ENCODE results near the gene C9orf72. TPM values are rescaled to one million over a fixed set of nuclear protein-coding genes. Genes with fewer than 3 reads are reported as not detected.

Gene C9orf72
- total RNA-seq, 1 donor from 2014 or later, result 20.3 TPM

DNA sequence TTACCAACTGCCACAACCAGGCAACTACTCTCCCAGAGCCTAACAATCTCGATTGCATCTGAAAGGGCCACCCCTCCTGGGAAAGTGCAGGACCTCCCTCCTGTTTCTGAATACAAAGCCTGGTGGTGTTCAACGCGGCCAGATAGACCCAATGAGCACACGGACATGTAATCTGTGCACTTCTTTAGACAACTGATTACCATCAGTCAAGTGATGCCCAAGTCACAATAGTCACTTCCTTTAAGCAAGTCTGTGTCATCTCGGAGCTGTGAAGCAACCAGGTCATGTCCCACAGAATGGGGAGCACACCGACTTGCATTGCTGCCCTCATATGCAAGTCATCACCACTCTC lies 739 bp downstream of the C9orf72 start:
- FAIRE-seq, result peak; percentile 92
- H3K4me3 ChIP-seq (ENCODE audit: low read depth, low read length), result peak overlapping the region; percentile 60
- peak; percentile 78 for DNase-seq (ENCODE audit: low read depth)
- TF ChIP-seq CTCF (IDR thresholded peaks at IDR 0.05; ENCODE audit: insufficient read depth, low read length, severe bottlenecking), result no peak
- H3K36me3 ChIP-seq (ENCODE audit: control insufficient read depth, insufficient read depth, low read length), result no peaks in the 10 kb centered on the region
- no peaks in the 10 kb centered on the region for H3K27me3 ChIP-seq (ENCODE audit: control insufficient read depth, insufficient read depth, low read length)

DNA sequence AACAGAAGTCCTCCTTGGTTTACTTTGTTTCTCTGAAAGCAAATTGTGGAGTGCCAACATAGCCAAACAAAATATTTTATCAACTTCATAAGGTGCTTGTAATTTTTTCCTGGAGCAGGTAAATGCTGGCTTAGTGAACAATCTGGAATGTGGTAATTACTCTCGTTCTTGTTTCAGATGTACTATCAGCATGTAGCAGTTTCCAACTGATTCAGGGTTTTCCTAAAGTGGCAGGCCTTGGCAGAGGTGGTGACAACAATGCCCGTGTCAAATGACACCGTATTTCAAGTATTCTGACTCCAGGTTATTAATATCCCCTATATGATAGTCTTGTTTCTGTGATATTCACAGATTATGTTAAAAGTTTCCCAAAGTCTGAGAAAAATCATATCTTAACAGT lies 1.2 kb downstream of the C9orf72 start:
- no peaks in the 10 kb centered on the region for H3K36me3 ChIP-seq (ENCODE audit: control insufficient read depth, insufficient read depth, low read length)
- H3K27me3 ChIP-seq (ENCODE audit: control insufficient read depth, insufficient read depth, low read length), result no peaks in the 10 kb centered on the region
- no peak overlapping the region for H3K4me3 ChIP-seq (ENCODE audit: low read depth, low read length)
- FAIRE-seq (no peak), DNase-seq (ENCODE audit: low read depth) (peak; percentile 3)
- TF ChIP-seq CTCF (IDR thresholded peaks at IDR 0.05; ENCODE audit: insufficient read depth, low read length, severe bottlenecking), result no peak

GRCh38 chr9:27571011-27571410 lies 2.3 kb downstream of the C9orf72 start:
- FAIRE-seq (no peak), DNase-seq (ENCODE audit: low read depth) (no peak)
- no peaks in the 10 kb centered on the region for H3K27me3 ChIP-seq (ENCODE audit: control insufficient read depth, insufficient read depth, low read length)
- H3K4me3 ChIP-seq (ENCODE audit: low read depth, low read length), result no peak overlapping the region
- peaks cover 2% of the 10 kb centered on the region for H3K36me3 ChIP-seq (ENCODE audit: control insufficient read depth, insufficient read depth, low read length)
- TF ChIP-seq CTCF (IDR thresholded peaks at IDR 0.05; ENCODE audit: insufficient read depth, low read length, severe bottlenecking), result no peak

DNA sequence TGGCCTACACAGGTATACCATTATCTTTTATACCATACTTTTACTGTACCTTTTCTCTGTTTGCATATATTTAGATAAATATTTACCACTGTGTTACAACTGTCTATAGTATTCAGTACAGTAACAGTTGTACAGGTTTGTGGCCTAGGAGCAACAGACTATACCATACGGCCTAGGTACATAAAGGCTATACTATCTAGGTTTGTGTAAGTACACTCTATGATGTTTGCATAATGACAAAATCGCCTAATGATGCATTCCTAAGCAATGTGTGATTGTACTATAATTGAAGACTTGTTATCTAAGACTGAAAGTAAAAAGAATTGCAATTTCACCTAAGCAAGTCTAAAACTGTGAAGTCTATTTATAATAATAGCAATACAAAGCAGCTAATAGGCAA lies 3.9 kb downstream of the C9orf72 start:
- Histone ChIP-seq H3K36me3 (ENCODE audit: control insufficient read depth, insufficient read depth, low read length) (peaks cover 2% of the 10 kb centered on the region), H3K4me3 (ENCODE audit: low read depth, low read length) (no peak overlapping the region), H3K27me3 (ENCODE audit: control insufficient read depth, insufficient read depth, low read length) (no peaks in the 10 kb centered on the region)
- no peak for FAIRE-seq
- no peak for TF ChIP-seq CTCF (IDR thresholded peaks at IDR 0.05; ENCODE audit: insufficient read depth, low read length, severe bottlenecking)
- DNase-seq (ENCODE audit: low read depth), result peak; percentile 94

GRCh38 chr9:27566118-27566517 lies 7.2 kb downstream of the C9orf72 start:
- Histone ChIP-seq H3K36me3 (ENCODE audit: control insufficient read depth, insufficient read depth, low read length) (peaks cover 2% of the 10 kb centered on the region), H3K4me3 (ENCODE audit: low read depth, low read length) (no peak overlapping the region), H3K27me3 (ENCODE audit: control insufficient read depth, insufficient read depth, low read length) (no peaks in the 10 kb centered on the region)
- DNase-seq (ENCODE audit: low read depth) (no peak), FAIRE-seq (no peak)
- TF ChIP-seq CTCF (IDR thresholded peaks at IDR 0.05; ENCODE audit: insufficient read depth, low read length, severe bottlenecking), result no peak

DNA sequence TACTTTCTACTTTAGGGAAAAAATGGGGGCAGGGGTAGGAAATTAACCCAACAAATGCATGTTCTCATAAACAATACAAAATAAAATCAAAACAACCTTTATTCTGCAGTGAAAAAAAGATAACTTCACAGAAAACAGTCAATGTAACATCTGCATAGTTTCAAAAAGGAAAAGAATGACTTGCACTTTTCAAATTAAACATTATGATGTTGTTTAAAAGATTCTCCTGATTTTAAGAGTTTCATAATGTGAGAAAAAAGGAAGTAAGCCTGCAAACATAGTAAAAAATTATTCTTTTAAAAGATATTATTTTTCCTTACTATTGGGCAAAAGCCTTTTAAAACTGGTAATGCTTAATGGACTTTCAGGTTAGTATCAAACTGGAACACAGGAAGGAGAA lies 7.6 kb downstream of the C9orf72 start:
- Histone ChIP-seq H3K36me3 (ENCODE audit: control insufficient read depth, insufficient read depth, low read length) (peaks cover 2% of the 10 kb centered on the region), H3K27me3 (ENCODE audit: control insufficient read depth, insufficient read depth, low read length) (no peaks in the 10 kb centered on the region), H3K4me3 (ENCODE audit: low read depth, low read length) (no peak overlapping the region)
- DNase-seq (ENCODE audit: low read depth) (no peak), FAIRE-seq (no peak)
- no peak for TF ChIP-seq CTCF (IDR thresholded peaks at IDR 0.05; ENCODE audit: insufficient read depth, low read length, severe bottlenecking)

Data from bronchial epithelial cell (primary cell).